ENCODE measurements around the gene UVRAG. TPM values are rescaled to one million over a fixed set of nuclear protein-coding genes. Genes with fewer than 3 reads are reported as not detected.
"Not testable (repeated sequence)": the region's sequence is repeated elsewhere in the genome, so short reads cannot be mapped to it uniquely, and the experiment has no call there.

The UVRAG gene
- total RNA-seq, 2 experiments from 2014 or later, result 15.9 to 18.3 TPM

GRCh38 chr11:75831915-75832502 lies 17.0 kb downstream of the UVRAG start:
- H3K4me3 Mint-ChIP-seq, result no peak overlapping the region
- peaks cover 4% of the 10 kb centered on the region for H3K36me3 Mint-ChIP-seq (ENCODE audit: low read depth)
- CTCF ChIA-PET, result interaction anchor here (0.9 to 1.8 kb wide), 2 partner anchors 29 to 321 kb away, joined by 3 to 5 read pairs; no protein-coding TSS in a partner anchor
- peaks cover 7% of the 10 kb centered on the region for H3K4me1 Mint-ChIP-seq (ENCODE audit: low read depth)
- no peak overlapping the region for H3K27ac Mint-ChIP-seq
- intact Hi-C loops (cut with micrococcal nuclease), result no loop called here
- H3K9me3 Mint-ChIP-seq, result no peaks in the 10 kb centered on the region
- no peaks in the 10 kb centered on the region for H3K27me3 Mint-ChIP-seq (ENCODE audit: low read depth)
- DNase-seq, result no peak

GRCh38 chr11:75834728-75835127 lies 19.7 kb downstream of the UVRAG start:
- Mint-ChIP-seq H3K4me1 (ENCODE audit: low read depth) (peaks cover 13% of the 10 kb centered on the region), H3K4me3 (no peak overlapping the region), H3K36me3 (ENCODE audit: low read depth) (peaks cover 8% of the 10 kb centered on the region), H3K9me3 (no peaks in the 10 kb centered on the region), H3K27me3 (ENCODE audit: low read depth) (no peaks in the 10 kb centered on the region), H3K27ac (no peak overlapping the region)
- intact Hi-C loops (cut with micrococcal nuclease), result no loop called here
- DNase-seq, result no peak
- CTCF ChIA-PET, result no interaction called here

- no peak for DNase-seq
- Mint-ChIP-seq H3K36me3 (ENCODE audit: low read depth) (peaks cover 8% of the 10 kb centered on the region), H3K9me3 (no peaks in the 10 kb centered on the region), H3K4me1 (ENCODE audit: low read depth) (peaks cover 18% of the 10 kb centered on the region), H3K27ac (no peak overlapping the region), H3K4me3 (no peak overlapping the region), H3K27me3 (ENCODE audit: low read depth) (no peaks in the 10 kb centered on the region)
- intact Hi-C loops (cut with micrococcal nuclease), result no loop called here
- CTCF ChIA-PET, result interaction anchor here (0.8 kb wide), 1 partner anchor 31 kb away, joined by 3 read pairs; no protein-coding TSS in a partner anchor
Measured at GRCh38 chr11:75836417-75836816, 21.4 kb downstream of the UVRAG start.

GRCh38 chr11:75839851-75840250 lies 24.8 kb downstream of the UVRAG start:
- H3K27me3 Mint-ChIP-seq (ENCODE audit: low read depth), result no peaks in the 10 kb centered on the region
- intact Hi-C loops (cut with micrococcal nuclease), result no loop called here
- peaks cover 5% of the 10 kb centered on the region for H3K36me3 Mint-ChIP-seq (ENCODE audit: low read depth)
- CTCF ChIA-PET, result interaction anchor here (0.6 to 1.5 kb wide), 4 partner anchors 9 to 263 kb away, joined by 3 to 6 read pairs (median 4); no protein-coding TSS in a partner anchor
- H3K9me3 Mint-ChIP-seq, result no peaks in the 10 kb centered on the region
- no peak overlapping the region for H3K4me3 Mint-ChIP-seq
- peaks cover 20% of the 10 kb centered on the region for H3K4me1 Mint-ChIP-seq (ENCODE audit: low read depth)
- no peak for DNase-seq
- H3K27ac Mint-ChIP-seq, result no peak overlapping the region

DNA sequence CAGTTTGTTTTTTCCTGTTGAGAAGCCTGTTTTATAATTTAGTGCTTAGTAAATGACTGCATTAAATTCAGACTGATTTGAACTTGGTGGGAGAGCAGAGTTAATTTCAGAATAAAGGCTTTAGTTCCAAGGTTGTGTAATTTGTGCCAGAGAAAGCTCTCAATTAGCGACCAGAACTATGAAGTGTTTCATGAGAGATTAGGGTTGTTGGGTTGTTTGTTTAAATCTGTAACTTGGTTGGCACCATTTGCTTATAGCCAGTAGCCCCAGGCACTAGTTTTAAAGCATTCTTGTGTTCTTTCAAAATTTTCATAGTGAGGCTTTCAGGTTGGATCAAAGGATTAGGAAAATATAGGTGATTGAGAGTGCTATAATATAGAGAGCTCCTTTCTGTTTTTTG lies 25.5 kb downstream of the UVRAG start:
- H3K27ac Mint-ChIP-seq, result no peak overlapping the region
- no peak overlapping the region for H3K4me3 Mint-ChIP-seq
- peaks cover 5% of the 10 kb centered on the region for H3K36me3 Mint-ChIP-seq (ENCODE audit: low read depth)
- no peaks in the 10 kb centered on the region for H3K9me3 Mint-ChIP-seq
- peaks cover 20% of the 10 kb centered on the region for H3K4me1 Mint-ChIP-seq (ENCODE audit: low read depth)
- no peaks in the 10 kb centered on the region for H3K27me3 Mint-ChIP-seq (ENCODE audit: low read depth)
- intact Hi-C loops (cut with micrococcal nuclease), result no loop called here
- DNase-seq, result no peak
- CTCF ChIA-PET, result interaction anchor here (0.6 to 1.5 kb wide), 5 partner anchors 10 to 264 kb away, joined by 3 to 6 read pairs (median 4); no protein-coding TSS in a partner anchor

DNA sequence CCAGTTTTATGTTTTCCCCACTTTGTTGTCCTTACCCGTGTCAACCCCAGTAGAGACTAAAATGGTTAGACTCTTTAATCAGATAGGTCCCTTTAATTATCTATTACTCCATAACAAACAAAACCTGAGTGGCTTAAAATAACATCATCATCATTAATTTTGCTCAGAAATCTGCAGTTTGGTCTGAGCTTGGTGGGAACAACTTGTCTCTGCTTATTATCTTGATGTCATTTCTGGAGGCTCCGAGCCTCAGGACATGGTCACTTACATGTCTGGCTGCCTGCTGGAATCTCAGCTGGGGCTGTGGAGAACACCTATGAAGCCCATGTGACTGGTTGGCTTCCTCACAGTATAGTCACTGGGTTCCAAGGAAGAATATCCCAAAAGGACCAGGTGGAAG lies 26.7 kb downstream of the UVRAG start:
- no peak overlapping the region for H3K4me3 Mint-ChIP-seq
- intact Hi-C loops (cut with micrococcal nuclease), result no loop called here
- CTCF ChIA-PET, result interaction anchor here (0.7 to 1.3 kb wide), 3 partner anchors 9 to 38 kb away, joined by 3 to 4 read pairs (median 4); no protein-coding TSS in a partner anchor
- DNase-seq, result no peak
- no peak overlapping the region for H3K27ac Mint-ChIP-seq
- H3K27me3 Mint-ChIP-seq (ENCODE audit: low read depth), result no peaks in the 10 kb centered on the region
- peaks cover 16% of the 10 kb centered on the region for H3K4me1 Mint-ChIP-seq (ENCODE audit: low read depth)
- H3K36me3 Mint-ChIP-seq (ENCODE audit: low read depth), result peaks cover 5% of the 10 kb centered on the region
- no peaks in the 10 kb centered on the region for H3K9me3 Mint-ChIP-seq

GRCh38 chr11:75845324-75845723 lies 30.3 kb downstream of the UVRAG start:
- no peaks in the 10 kb centered on the region for H3K36me3 Mint-ChIP-seq (ENCODE audit: low read depth)

DNA sequence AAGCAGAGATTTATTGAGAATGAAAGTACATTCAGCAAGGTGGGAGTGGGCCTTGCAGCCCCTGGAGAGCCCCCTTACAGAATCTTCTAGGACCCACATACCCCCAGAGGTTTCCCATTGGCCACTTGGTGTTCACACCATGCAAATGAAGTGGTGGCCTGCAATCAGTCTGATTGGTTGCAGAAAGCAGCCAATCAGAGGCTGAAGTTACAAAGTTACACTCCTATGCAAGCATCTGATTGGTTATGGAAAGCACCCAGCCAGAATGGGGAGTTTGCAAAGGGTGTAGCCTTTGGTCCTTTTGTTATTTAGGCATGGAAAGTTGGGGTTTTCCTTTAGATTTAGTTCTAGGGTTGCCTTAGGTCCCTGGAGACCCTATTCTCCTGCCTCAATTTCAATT lies 34.9 kb downstream of the UVRAG start:
- H3K27me3 Mint-ChIP-seq (ENCODE audit: low read depth), result no peaks in the 10 kb centered on the region
- DNase-seq, result no peak

More at GRCh38 chr11:75845324-75845723, 30.3 kb downstream of the UVRAG start:
- Mint-ChIP-seq H3K4me1 (ENCODE audit: low read depth) (peaks cover 16% of the 10 kb centered on the region), H3K9me3 (no peaks in the 10 kb centered on the region), H3K27ac (no peak overlapping the region), H3K27me3 (ENCODE audit: low read depth) (no peaks in the 10 kb centered on the region), H3K4me3 (no peak overlapping the region)
- CTCF ChIA-PET, result interaction anchor here (1.5 to 1.6 kb wide), 2 partner anchors 22 to 23 kb away, joined by 3 to 4 read pairs; no protein-coding TSS in a partner anchor
- no peak for DNase-seq
- intact Hi-C loops (cut with micrococcal nuclease), result no loop called here

GRCh38 chr11:75850787-75851186 lies 35.8 kb downstream of the UVRAG start:
- H3K27ac Mint-ChIP-seq, result no peak overlapping the region
- H3K9me3 Mint-ChIP-seq, result no peaks in the 10 kb centered on the region
- CTCF ChIA-PET, result interaction anchor here (1.1 to 1.5 kb wide), 2 partner anchors 9 to 15 kb away, joined by 3 to 4 read pairs; no protein-coding TSS in a partner anchor

More for the DNA sequence above, 34.9 kb downstream of the UVRAG start:
- Mint-ChIP-seq H3K4me1 (ENCODE audit: low read depth) (peaks cover 10% of the 10 kb centered on the region), H3K9me3 (no peaks in the 10 kb centered on the region), H3K4me3 (no peak overlapping the region), H3K27ac (no peak overlapping the region), H3K36me3 (ENCODE audit: low read depth) (peaks cover 4% of the 10 kb centered on the region)
- CTCF ChIA-PET, result interaction anchor here (1.1 kb wide), 1 partner anchor 8 kb away, joined by 4 read pairs; no protein-coding TSS in a partner anchor
- intact Hi-C loops (cut with micrococcal nuclease), result no loop called here

GRCh38 chr11:75851203-75851602 lies 36.2 kb downstream of the UVRAG start:
- H3K4me3 Mint-ChIP-seq, result no peak overlapping the region

More at GRCh38 chr11:75850787-75851186, 35.8 kb downstream of the UVRAG start:
- intact Hi-C loops (cut with micrococcal nuclease), result no loop called here
- no peak overlapping the region for H3K4me3 Mint-ChIP-seq
- no peak for DNase-seq
- peaks cover 7% of the 10 kb centered on the region for H3K36me3 Mint-ChIP-seq (ENCODE audit: low read depth)
- H3K4me1 Mint-ChIP-seq (ENCODE audit: low read depth), result peaks cover 10% of the 10 kb centered on the region
- no peaks in the 10 kb centered on the region for H3K27me3 Mint-ChIP-seq (ENCODE audit: low read depth)

DNA sequence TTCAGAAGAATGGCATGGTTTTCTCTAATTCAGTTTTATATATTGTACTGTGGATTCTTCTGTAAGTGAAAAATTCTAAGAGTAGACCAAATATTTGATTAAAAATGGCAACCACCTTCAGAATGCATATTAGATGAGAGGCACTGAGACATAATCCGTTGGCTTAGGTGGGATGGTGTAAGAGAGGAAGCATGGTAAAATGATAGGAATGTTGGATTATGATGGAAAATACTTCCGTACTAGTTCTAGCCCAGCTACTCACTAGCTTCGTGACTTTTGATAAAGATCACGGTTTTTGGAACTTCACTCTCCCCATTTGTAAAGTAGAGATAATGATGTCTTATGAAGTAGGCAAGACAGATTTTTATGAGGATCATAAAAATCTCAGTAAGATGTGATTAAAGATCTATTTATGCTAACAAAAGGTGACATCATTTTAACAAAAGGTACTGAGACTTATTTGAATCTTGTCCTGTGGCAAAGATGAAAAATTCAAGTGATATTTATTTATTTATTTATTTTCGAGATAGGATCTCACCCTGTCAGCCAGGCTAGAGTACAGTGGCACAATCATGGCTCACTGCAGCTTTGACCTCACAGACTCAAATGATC lies 37.5 kb downstream of the UVRAG start:
- H3K9me3 Mint-ChIP-seq, result no peaks in the 10 kb centered on the region
- DNase-seq, result no peak
- H3K27ac Mint-ChIP-seq, result no peak overlapping the region
- no peak overlapping the region for H3K4me3 Mint-ChIP-seq
- intact Hi-C loops (cut with micrococcal nuclease), result no loop called here
- CTCF ChIA-PET, result interaction anchor here (1.5 kb wide), 1 partner anchor 14 kb away, joined by 3 read pairs; no protein-coding TSS in a partner anchor
- H3K27me3 Mint-ChIP-seq (ENCODE audit: low read depth), result no peaks in the 10 kb centered on the region
- peaks cover 13% of the 10 kb centered on the region for H3K4me1 Mint-ChIP-seq (ENCODE audit: low read depth)
- peaks cover 7% of the 10 kb centered on the region for H3K36me3 Mint-ChIP-seq (ENCODE audit: low read depth)

More at GRCh38 chr11:75851203-75851602, 36.2 kb downstream of the UVRAG start:
- CTCF ChIA-PET, result interaction anchor here (0.9 to 1.5 kb wide), 2 partner anchors 15 to 301 kb away, joined by 3 read pairs; no protein-coding TSS in a partner anchor
- Mint-ChIP-seq H3K4me1 (ENCODE audit: low read depth) (peaks cover 10% of the 10 kb centered on the region), H3K27ac (no peak overlapping the region), H3K27me3 (ENCODE audit: low read depth) (no peaks in the 10 kb centered on the region), H3K9me3 (no peaks in the 10 kb centered on the region), H3K36me3 (ENCODE audit: low read depth) (peaks cover 7% of the 10 kb centered on the region)
- no peak for DNase-seq
- intact Hi-C loops (cut with micrococcal nuclease), result no loop called here

- H3K4me1 Mint-ChIP-seq (ENCODE audit: low read depth), result peaks cover 13% of the 10 kb centered on the region
- DNase-seq; H3K9me3 Mint-ChIP-seq; H3K36me3 Mint-ChIP-seq (ENCODE audit: low read depth); H3K27me3 Mint-ChIP-seq (ENCODE audit: low read depth); intact Hi-C loops (cut with micrococcal nuclease); H3K27ac Mint-ChIP-seq; H3K4me3 Mint-ChIP-seq: not testable (repeated sequence)
- CTCF ChIA-PET, result interaction anchor here (0.7 kb wide), 1 partner anchor 275 kb away, joined by 3 read pairs; no protein-coding TSS in a partner anchor
Measured at GRCh38 chr11:75853563-75853962, 38.6 kb downstream of the UVRAG start.

Measured in activated naive CD4-positive, alpha-beta T cell treated with anti-CD3 and anti-CD28 coated beads for 36 hours (primary cell).